Gastroesophageal sphincter (tissue), 3 donors: ENCODE data around the gene LGALS4.

Source experiments
- CTCF ChIP-seq, 4 experiments: fragments of 200-600 bp in 2 of 4; fragments of 450-650 bp in 2 of 4; sonication (generic) in 1 of 4; IDR thresholded peaks; one replicate each; pipeline ENCODE4 v1.5.1; 2017 to 2019; ENCODE audit warnings: antibody characterized with exemption in 4 of 4, mild to moderate bottlenecking in 2 of 4, moderate library complexity in 2 of 4
- POLR2A ChIP-seq, 2 donors: fragments of 450-650 bp; IDR thresholded peaks; one replicate each; pipeline ENCODE4 v1.6.1; 2017; ENCODE audit warnings: antibody characterized with exemption in 2 of 2, mild to moderate bottlenecking in 2 of 2, moderate library complexity in 1 of 2
- POLR2AphosphoS5 ChIP-seq: sonication (generic); formaldehyde crosslinking; IDR thresholded peaks from one replicate; pipeline ENCODE4 v1.6.1; 2017; ENCODE audit warnings: antibody characterized with exemption

- TF ChIP-seq CTCF (IDR thresholded peaks at IDR 0.05) (no peak), POLR2A (IDR thresholded peaks at IDR 0.05) (no peak), POLR2AphosphoS5 (no peak)
Measured at GRCh38 chr19:38780443-38780842, 32.3 kb downstream of the LGALS4 start.
